PC-3 (cell line): ENCODE measurements around the gene PIGC.

Experiments
- CTCF ChIP-seq: fragments of 300-600 bp; sonication (generic); conservative IDR thresholded peaks from 2 replicates; pipeline ENCODE4 v1.5.1; 2017; ENCODE audit warnings: antibody characterized with exemption, low read depth, mild to moderate bottlenecking, low read length
- EZH2 ChIP-seq: fragments of 300-600 bp; sonication (generic); IDR thresholded peaks from one replicate; pipeline ENCODE4 v1.6.1; 2017; ENCODE audit warnings: antibody characterized with exemption, mild to moderate bottlenecking, low read length; ENCODE audit not compliant: unreplicated experiment

GRCh38 chr1:172478485-172478884 lies 34.6 kb upstream of the PIGC start:
- TF ChIP-seq CTCF (no peak), EZH2 (no peak)
